Activated CD4-positive, alpha-beta memory T cell treated with anti-CD3 and anti-CD28 coated beads for 36 hours (primary cell): ENCODE results near the gene RIOK3. TPM values are rescaled to one million over a fixed set of nuclear protein-coding genes. Genes with fewer than 3 reads are reported as not detected.
"Not testable (repeated sequence)": the region's sequence is repeated elsewhere in the genome, so short reads cannot be mapped to it uniquely, and the experiment has no call there.

Source experiments
- CTCF ChIA-PET: fragments of 350-600 bp; sonication (Branson Sonifier 250); formaldehyde crosslinking; loops from one replicate; lab custom pipeline; 2021; ENCODE audit warnings: antibody characterized with exemption, inconsistent platforms; lab: Charles Lee
- POLR2A ChIA-PET: fragments of 350-600 bp; sonication (Branson Sonifier 250); formaldehyde crosslinking; loops from one replicate; lab custom pipeline; 2021; ENCODE audit warnings: antibody characterized with exemption; lab: Charles Lee
- DNase-seq: peaks from one replicate; pipeline ENCODE4 v3.0.0-alpha.2; 2020
- H3K27ac Mint-ChIP-seq: one replicate; pipeline ENCODE4 v1.8.0; 2021; ENCODE audit warnings: mixed read lengths
- H3K27me3 Mint-ChIP-seq: one replicate; pipeline ENCODE4 v1.8.0; 2021; ENCODE audit warnings: mixed read lengths
- H3K36me3 Mint-ChIP-seq: one replicate; pipeline ENCODE4 v1.8.0; 2021; ENCODE audit warnings: mixed read lengths
- H3K4me1 Mint-ChIP-seq: one replicate; pipeline ENCODE4 v1.8.0; 2021; ENCODE audit warnings: low read depth, mixed read lengths
- H3K4me3 Mint-ChIP-seq: one replicate; pipeline ENCODE4 v1.8.0; 2021; ENCODE audit warnings: mild to moderate bottlenecking, mixed read lengths
- H3K9me3 Mint-ChIP-seq: one replicate; pipeline ENCODE4 v1.8.0; 2021; ENCODE audit warnings: mixed read lengths
- intact Hi-C: fragments of 100-400 bp; cut with micrococcal nuclease; formaldehyde crosslinking; loops from one replicate; pipeline ENCODE4 v1.15.1; 2023
- total RNA-seq, 2 experiments: library from RNA; stranded (reverse); gene quantifications; one replicate each; pipeline ENCODE4 v1.2.3, GENCODE V29; 2021

The RIOK3 gene
- total RNA-seq, 2 experiments from 2014 or later, result 51.0 to 55.8 TPM

- intact Hi-C loops, result no loop called here
- ChIA-PET CTCF (interaction anchor here (1.2 kb wide), 2 partner anchors 14 to 32 kb away, joined by 3 read pairs; no protein-coding TSS in a partner anchor), POLR2A (interaction anchor here (0.5 kb wide), 1 partner anchor 58 kb away, joined by 3 read pairs; no protein-coding TSS in a partner anchor)
- Mint-ChIP-seq H3K27ac (no peak overlapping the region), H3K4me1 (peaks cover 12% of the 10 kb centered on the region), H3K27me3 (no peaks in the 10 kb centered on the region), H3K36me3 (peaks cover 17% of the 10 kb centered on the region), H3K4me3 (no peak overlapping the region), H3K9me3 (no peaks in the 10 kb centered on the region)
- DNase-seq, result no peak
Observed at GRCh38 chr18:23484561-23485182, 31.6 kb downstream of the RIOK3 start.

- ChIA-PET CTCF (interaction anchor here (1.2 kb wide), 2 partner anchors 13 to 31 kb away, joined by 3 read pairs; no protein-coding TSS in a partner anchor), POLR2A (no interaction called here)
- H3K4me1 Mint-ChIP-seq, result peaks cover 12% of the 10 kb centered on the region
- intact Hi-C loops, result no loop called here
- H3K27ac Mint-ChIP-seq, result no peak overlapping the region
- no peak overlapping the region for H3K4me3 Mint-ChIP-seq
- no peaks in the 10 kb centered on the region for H3K9me3 Mint-ChIP-seq
- H3K36me3 Mint-ChIP-seq, result peaks cover 11% of the 10 kb centered on the region
- no peaks in the 10 kb centered on the region for H3K27me3 Mint-ChIP-seq
- no peak for DNase-seq
Observed at GRCh38 chr18:23485386-23485785, 32.3 kb downstream of the RIOK3 start.

- Mint-ChIP-seq H3K27ac (peak overlapping the region; percentile 76), H3K36me3 (peaks cover 5% of the 10 kb centered on the region), H3K9me3 (no peaks in the 10 kb centered on the region), H3K4me1 (peaks cover 12% of the 10 kb centered on the region), H3K4me3 (peak overlapping the region; percentile 58), H3K27me3 (no peaks in the 10 kb centered on the region)
- peak; percentile 71 for DNase-seq
- POLR2A ChIA-PET, result interaction anchor here (1.3 kb wide), 1 partner anchor 35 kb away, joined by 4 read pairs; the partner anchor contains the start of gene RIOK3
- CTCF ChIA-PET, result interaction anchor here (1.0 to 2.1 kb wide), 4 partner anchors 9 to 28 kb away, joined by 5 to 35 read pairs (median 11); partner anchors contain the start of gene RMC1
- intact Hi-C loops, result loop anchor here (1.0 kb wide), 1 partner anchor 14 kb away; no protein-coding TSS in a partner anchor
Observed at GRCh38 chr18:23487738-23488570, 34.9 kb downstream of the RIOK3 start.

- intact Hi-C loops, CTCF ChIA-PET, H3K36me3 Mint-ChIP-seq, H3K27ac Mint-ChIP-seq, H3K9me3 Mint-ChIP-seq, H3K27me3 Mint-ChIP-seq, H3K4me3 Mint-ChIP-seq, DNase-seq, POLR2A ChIA-PET: not testable (repeated sequence)
- peaks cover 12% of the 10 kb centered on the region for H3K4me1 Mint-ChIP-seq
Observed at GRCh38 chr18:23489586-23489985, 36.5 kb downstream of the RIOK3 start.

- DNase-seq, result no peak
- Mint-ChIP-seq H3K9me3 (no peaks in the 10 kb centered on the region), H3K36me3 (no peaks in the 10 kb centered on the region), H3K27ac (no peak overlapping the region), H3K27me3 (no peaks in the 10 kb centered on the region), H3K4me3 (no peak overlapping the region), H3K4me1 (peaks cover under 1% of the 10 kb centered on the region)
- CTCF ChIA-PET, result no interaction called here
- intact Hi-C loops, result no loop called here
- POLR2A ChIA-PET, result no interaction called here
Observed at GRCh38 chr18:23493654-23494053, 40.6 kb downstream of the RIOK3 start.

- CTCF ChIA-PET, result no interaction called here
- H3K27ac Mint-ChIP-seq, result no peak overlapping the region
Observed at GRCh38 chr18:23494992-23495391, 41.9 kb downstream of the RIOK3 start.

GRCh38 chr18:23495723-23496440 lies 42.8 kb downstream of the RIOK3 start:
- peaks cover 2% of the 10 kb centered on the region for H3K4me1 Mint-ChIP-seq
- H3K27me3 Mint-ChIP-seq, result no peaks in the 10 kb centered on the region
- ChIA-PET POLR2A (no interaction called here), CTCF (interaction anchor here (0.6 to 2.2 kb wide), 4 partner anchors 8 to 364 kb away, joined by 3 to 11 read pairs (median 4); no protein-coding TSS in a partner anchor)
- H3K36me3 Mint-ChIP-seq, result no peaks in the 10 kb centered on the region
- no peaks in the 10 kb centered on the region for H3K9me3 Mint-ChIP-seq
- no peak overlapping the region for H3K27ac Mint-ChIP-seq
- DNase-seq, result no peak
- intact Hi-C loops, result no loop called here
- no peak overlapping the region for H3K4me3 Mint-ChIP-seq

More at GRCh38 chr18:23494992-23495391, 41.9 kb downstream of the RIOK3 start:
- Mint-ChIP-seq H3K27me3 (no peaks in the 10 kb centered on the region), H3K4me3 (no peak overlapping the region), H3K9me3 (no peaks in the 10 kb centered on the region), H3K4me1 (peaks cover 2% of the 10 kb centered on the region), H3K36me3 (no peaks in the 10 kb centered on the region)
- DNase-seq, result no peak
- intact Hi-C loops, result no loop called here
- POLR2A ChIA-PET, result no interaction called here

- no peak for DNase-seq
- Mint-ChIP-seq H3K27ac (no peak overlapping the region), H3K27me3 (no peaks in the 10 kb centered on the region), H3K4me3 (no peak overlapping the region), H3K4me1 (peaks cover 9% of the 10 kb centered on the region), H3K36me3 (no peaks in the 10 kb centered on the region), H3K9me3 (no peaks in the 10 kb centered on the region)
- ChIA-PET CTCF (interaction anchor here (0.5 to 3.8 kb wide), 41 partner anchors 10 to 1735 kb away, joined by 3 to 35 read pairs (median 3); partner anchors contain the start of genes NPC1 and RIOK3), POLR2A (no interaction called here)
- intact Hi-C loops, result loop anchor here (1.0 to 2.0 kb wide), 3 partner anchors 88 to 315 kb away; partner anchors contain the start of gene NPC1
Observed at GRCh38 chr18:23498117-23498516, 45.0 kb downstream of the RIOK3 start.

GRCh38 chr18:23498877-23499276 lies 45.8 kb downstream of the RIOK3 start:
- no peak overlapping the region for H3K27ac Mint-ChIP-seq
- no peak overlapping the region for H3K4me3 Mint-ChIP-seq
- no peaks in the 10 kb centered on the region for H3K27me3 Mint-ChIP-seq
- H3K4me1 Mint-ChIP-seq, result peaks cover 9% of the 10 kb centered on the region
- intact Hi-C loops, result loop anchor here (1.0 to 2.0 kb wide), 3 partner anchors 87 to 314 kb away; partner anchors contain the start of gene NPC1
- ChIA-PET CTCF (interaction anchor here (0.6 to 3.8 kb wide), 37 partner anchors 9 to 880 kb away, joined by 3 to 35 read pairs (median 3); partner anchors contain the start of genes NPC1 and RIOK3), POLR2A (no interaction called here)
- H3K9me3 Mint-ChIP-seq, result no peaks in the 10 kb centered on the region
- DNase-seq, result peak; percentile 80
- peaks cover under 1% of the 10 kb centered on the region for H3K36me3 Mint-ChIP-seq

GRCh38 chr18:23499291-23499781 lies 46.2 kb downstream of the RIOK3 start:
- H3K36me3 Mint-ChIP-seq, result peaks cover 5% of the 10 kb centered on the region
- no peaks in the 10 kb centered on the region for H3K27me3 Mint-ChIP-seq
- no peak overlapping the region for H3K27ac Mint-ChIP-seq
- DNase-seq, result no peak
- no peaks in the 10 kb centered on the region for H3K9me3 Mint-ChIP-seq
- ChIA-PET CTCF (interaction anchor here (0.9 to 3.8 kb wide), 19 partner anchors 9 to 556 kb away, joined by 3 to 35 read pairs (median 5); partner anchors contain the start of gene RIOK3), POLR2A (no interaction called here)
- intact Hi-C loops, result loop anchor here (2.0 kb wide), 2 partner anchors 203 to 313 kb away; no protein-coding TSS in a partner anchor
- H3K4me1 Mint-ChIP-seq, result peaks cover 12% of the 10 kb centered on the region
- H3K4me3 Mint-ChIP-seq, result no peak overlapping the region

GRCh38 chr18:23501626-23502025 lies 48.5 kb downstream of the RIOK3 start:
- no peaks in the 10 kb centered on the region for H3K27me3 Mint-ChIP-seq
- H3K27ac Mint-ChIP-seq, result no peak overlapping the region
- H3K9me3 Mint-ChIP-seq, result no peaks in the 10 kb centered on the region
- CTCF ChIA-PET, result interaction anchor here (0.8 to 3.8 kb wide), 3 partner anchors 14 to 311 kb away, joined by 4 to 35 read pairs (median 4); no protein-coding TSS in a partner anchor
- H3K36me3 Mint-ChIP-seq, result peaks cover 16% of the 10 kb centered on the region
- peak overlapping the region; percentile 5 for H3K4me3 Mint-ChIP-seq
- POLR2A ChIA-PET, result no interaction called here
- no peak for DNase-seq
- intact Hi-C loops, result loop anchor here (1.0 to 10.0 kb wide), 6 partner anchors 13 to 613 kb away; no protein-coding TSS in a partner anchor
- peaks cover 24% of the 10 kb centered on the region for H3K4me1 Mint-ChIP-seq
